HG03520 (cell line): ENCODE data around the gene DNAH11.
A peak's percentile ranks its signal among the peaks of the same experiment; 100 is the strongest.
"Not testable (repeated sequence)": the region's sequence is repeated elsewhere in the genome, so short reads cannot be mapped to it uniquely, and the experiment has no call there.

Source experiments
- ATAC-seq: cut with Tn5 transposase; IDR thresholded peaks from one replicate; pipeline ENCODE4 v1.9.1; 2021; ENCODE audit warnings: mild to moderate bottlenecking, moderate library complexity; ENCODE audit not compliant: unreplicated experiment

DNAH11 gene

GRCh38 chr7:21707566-21707965 lies 164.7 kb downstream of the DNAH11 start:
- ATAC-seq = no peak

DNA sequence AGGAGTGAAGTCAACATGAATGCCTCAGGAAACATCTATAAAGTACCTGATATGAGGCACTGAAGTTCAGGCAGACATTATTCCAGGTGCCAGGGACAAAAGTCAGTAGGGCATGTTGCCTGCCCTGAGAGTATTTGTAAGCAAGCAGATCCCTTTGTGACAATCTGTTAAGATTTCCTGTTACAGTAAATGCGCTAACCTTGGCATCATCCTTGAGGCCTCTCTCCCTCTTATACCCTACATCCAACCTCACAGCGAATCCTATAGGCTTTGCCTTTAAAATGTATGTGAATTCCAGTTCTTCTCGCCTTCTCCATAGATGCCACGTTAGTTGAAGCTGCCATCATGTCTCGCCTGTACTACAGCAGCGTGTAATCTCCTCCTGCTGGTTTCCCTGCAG lies 165.3 kb downstream of the DNAH11 start:
- no peak for ATAC-seq

- no peak for ATAC-seq
Measured at GRCh38 chr7:21717323-21717722, 174.5 kb downstream of the DNAH11 start.

DNA sequence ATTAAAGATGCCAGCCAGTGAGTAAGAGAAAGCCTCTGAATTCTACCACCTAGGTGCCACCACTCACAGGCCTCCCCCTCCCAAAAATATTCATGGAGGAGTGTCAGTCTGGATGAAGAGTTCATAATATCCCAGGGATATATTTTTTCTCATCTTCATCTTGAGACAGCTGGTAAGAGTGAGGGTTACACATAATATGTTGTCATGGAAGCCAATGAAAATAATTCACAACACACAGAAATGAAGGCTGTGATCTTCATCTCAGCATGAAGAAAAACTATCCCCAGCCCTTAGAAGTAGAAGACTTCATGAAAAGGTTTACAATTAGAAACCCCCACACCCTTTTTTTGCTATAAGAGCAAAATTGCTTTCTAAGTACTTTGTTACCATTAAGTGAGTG lies 175.6 kb downstream of the DNAH11 start:
- no peak for ATAC-seq

DNA sequence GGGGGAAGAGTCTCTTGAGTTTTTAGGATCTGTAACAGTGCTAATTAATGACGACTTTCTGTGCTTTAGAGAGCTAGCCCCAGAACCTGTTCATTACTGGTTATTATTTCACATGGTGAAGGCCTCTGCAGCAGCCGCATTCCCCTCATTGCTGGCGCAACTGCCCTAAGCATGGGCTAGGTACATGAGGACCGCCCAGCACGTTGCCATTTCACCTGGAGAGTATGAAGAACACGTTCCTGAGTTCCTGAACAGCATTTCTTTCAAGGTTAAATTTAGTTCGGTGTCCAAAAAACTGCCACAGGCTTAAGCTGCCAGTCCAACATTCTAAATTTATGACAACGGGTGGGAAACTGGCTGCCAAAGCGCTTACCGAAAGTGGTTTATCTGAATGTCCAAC lies 177.0 kb downstream of the DNAH11 start:
- ATAC-seq = no peak

- ATAC-seq = no peak
Measured at GRCh38 chr7:21722371-21722770, 179.5 kb downstream of the DNAH11 start.

GRCh38 chr7:21724562-21724961 lies 181.7 kb downstream of the DNAH11 start:
- no peak for ATAC-seq

DNA sequence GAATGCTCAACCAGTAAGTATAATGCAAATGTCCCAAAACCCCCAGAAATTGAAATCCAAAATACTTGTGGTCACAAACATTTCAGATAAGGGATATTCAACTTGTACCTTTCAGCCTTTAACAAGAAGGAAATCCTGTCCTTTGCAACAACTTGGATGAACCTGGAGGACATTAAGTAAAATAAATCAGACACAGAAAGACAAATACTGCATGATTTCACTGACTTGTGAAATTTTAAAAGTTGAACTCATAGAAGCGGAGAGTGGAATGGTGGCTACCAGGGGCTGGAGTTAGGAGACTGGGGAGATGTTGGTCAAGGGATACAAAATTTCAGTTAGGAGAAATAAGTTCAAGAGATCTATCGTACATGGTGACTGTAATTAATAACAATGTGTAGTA lies 187.6 kb downstream of the DNAH11 start:
- no peak for ATAC-seq

DNA sequence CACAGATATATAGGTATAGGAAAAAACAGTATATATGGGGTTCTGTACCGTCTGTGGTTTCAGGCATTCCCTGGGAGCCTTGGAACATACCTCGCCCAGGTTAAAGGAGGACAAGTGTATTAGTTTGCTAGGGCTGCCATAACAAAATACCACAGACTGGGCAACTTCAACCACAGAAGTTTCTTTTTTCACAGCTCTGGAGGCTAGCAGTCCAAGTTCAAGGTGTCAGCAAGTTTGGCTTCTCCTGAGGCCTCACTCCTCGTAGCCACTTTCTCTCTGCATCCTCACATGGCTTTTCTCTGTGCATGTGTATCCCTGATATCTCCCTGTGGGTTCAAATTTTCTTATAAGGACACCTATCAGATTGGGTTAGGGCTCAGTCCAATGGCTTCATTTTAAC lies 189.1 kb downstream of the DNAH11 start:
- ATAC-seq = no peak

DNA sequence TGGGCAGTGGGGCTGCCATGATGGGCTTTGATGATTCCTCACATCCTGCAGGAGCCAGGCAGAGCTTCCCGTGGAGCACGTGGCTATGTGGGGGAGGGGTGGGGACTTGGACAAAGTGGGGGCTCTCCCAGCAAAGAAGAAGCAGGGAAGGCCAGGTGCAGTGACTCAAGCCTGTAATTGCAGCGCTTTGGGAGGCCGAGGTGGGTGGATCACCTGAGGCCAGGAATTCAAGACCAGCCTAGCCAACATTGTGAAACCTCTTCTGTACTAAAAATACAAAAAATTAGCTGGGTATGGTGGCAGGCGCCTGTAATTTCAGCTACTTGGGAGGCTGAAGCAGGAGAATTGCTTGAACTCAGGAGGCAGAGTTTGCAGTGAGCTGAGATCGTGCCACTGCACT lies 190.1 kb downstream of the DNAH11 start:
- not testable (repeated sequence) for ATAC-seq

GRCh38 chr7:21733837-21734236 lies 191.0 kb downstream of the DNAH11 start:
- ATAC-seq = no peak

DNA sequence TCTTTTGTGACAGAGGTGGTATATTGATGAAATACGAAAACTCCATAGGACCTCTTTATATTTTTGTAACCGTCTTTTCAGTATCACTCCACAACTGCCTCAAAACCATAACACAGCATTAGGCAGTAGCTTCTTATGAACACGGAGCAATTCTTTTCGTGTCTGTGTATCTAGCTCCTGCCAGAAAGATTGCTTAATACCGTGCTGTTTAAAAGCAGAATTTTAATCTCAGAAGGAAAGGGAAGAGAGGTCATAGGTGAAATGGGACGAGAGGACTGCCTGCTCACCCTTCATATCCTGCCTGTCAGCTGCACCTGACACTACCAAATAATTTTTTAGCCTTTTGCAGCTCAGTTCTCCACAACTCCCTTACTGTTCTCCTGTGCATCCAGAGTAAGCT lies 200.7 kb downstream of the DNAH11 start:
- no peak for ATAC-seq

DNA sequence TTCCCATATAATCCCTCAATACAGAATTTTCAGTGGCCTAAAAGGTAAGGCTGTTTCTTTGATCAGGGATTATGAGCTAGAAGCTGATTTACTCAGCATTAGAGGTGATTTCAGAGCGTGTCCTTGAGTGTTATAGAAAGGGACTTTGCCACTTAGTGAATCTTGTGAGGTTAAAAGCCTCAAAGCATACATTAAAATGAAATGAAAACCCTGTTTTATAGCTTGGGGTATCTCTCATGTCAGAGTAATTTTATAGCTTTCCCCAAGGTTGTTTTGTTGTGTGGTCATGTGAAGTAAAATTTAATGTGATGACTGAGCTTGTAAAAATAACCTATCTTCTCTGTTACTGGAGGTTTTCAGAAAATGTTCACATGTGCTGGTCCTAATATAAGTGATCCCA lies 204.1 kb downstream of the DNAH11 start:
- ATAC-seq = no peak

GRCh38 chr7:21747806-21748205 lies 205.0 kb downstream of the DNAH11 start:
- no peak for ATAC-seq

DNA sequence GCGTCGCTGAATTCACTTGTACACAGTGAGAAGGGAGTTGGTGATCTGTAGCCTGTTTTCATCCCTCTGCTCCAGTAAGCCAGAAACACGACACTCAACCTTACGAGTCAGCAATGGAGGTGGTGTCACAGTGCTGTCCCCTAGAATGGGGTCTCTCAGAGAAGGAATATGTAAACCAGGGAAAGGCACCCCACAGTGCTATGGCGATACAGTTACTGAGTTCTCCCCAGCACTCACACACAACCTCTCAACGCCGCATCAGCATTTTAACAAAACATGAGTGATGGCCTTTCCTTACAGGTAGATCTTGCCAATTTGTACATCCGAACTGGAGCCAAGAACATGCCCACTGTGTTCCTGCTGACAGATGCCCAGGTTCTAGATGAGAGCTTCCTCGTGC lies 206.5 kb downstream of the DNAH11 start:
- ATAC-seq = no peak

DNA sequence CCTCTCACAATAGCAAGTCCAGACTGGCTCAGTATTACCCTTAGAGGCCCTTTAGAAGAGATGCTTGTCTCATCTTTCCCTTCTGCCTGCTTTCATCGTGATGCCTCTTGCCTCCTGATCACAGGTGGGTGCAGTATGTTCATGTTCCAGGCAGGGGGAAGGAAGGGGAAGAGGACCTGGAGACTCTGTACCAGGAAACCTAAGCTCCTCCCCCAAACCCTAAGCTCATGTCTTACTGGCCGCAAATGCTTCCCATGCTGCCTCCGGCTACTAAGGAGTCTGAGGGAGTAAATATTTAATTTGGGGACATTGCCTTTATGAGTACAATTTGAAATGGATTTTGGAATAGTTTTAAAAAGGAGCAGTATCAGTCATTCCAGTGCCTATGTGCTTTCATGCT lies 210.2 kb downstream of the DNAH11 start:
- ATAC-seq = no peak

GRCh38 chr7:21754963-21755362 lies 212.1 kb downstream of the DNAH11 start:
- ATAC-seq = no peak

DNA sequence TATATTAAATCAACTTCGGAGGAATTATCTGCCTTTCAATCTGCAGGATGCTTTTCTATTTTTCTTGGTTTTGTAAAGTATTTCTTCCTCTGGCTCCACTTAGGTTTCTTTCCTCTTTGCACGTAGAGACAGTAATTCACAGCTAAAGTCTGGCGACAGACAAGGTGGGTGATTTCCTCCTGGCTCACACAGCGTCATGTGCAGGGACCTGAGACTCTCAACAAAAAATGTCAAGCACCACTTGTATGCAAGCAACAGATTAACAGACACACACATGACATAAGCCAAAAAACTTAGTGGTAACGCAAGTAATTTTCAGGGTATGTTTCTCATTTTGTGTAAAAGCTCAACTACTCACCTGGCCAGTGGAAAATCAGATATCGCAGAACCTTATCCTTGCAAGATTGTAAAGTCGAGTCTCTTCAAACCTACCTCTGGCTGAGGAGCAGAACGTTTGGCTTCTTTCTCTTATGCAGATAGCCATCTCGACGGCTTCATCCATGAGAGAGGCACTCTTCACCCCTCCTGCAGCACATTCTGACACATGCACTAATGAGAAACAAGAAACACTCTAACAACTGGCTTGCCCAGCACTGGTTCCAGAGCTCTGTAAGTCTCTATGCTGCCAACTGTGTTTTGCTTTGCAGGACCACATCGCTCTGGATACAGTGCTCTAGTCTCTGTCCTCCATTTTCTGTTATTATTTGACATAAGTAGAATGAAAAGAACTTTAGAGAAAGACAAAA lies 214.9 kb downstream of the DNAH11 start:
- no peak for ATAC-seq

GRCh38 chr7:21758286-21758685 lies 215.4 kb downstream of the DNAH11 start:
- no peak for ATAC-seq

DNA sequence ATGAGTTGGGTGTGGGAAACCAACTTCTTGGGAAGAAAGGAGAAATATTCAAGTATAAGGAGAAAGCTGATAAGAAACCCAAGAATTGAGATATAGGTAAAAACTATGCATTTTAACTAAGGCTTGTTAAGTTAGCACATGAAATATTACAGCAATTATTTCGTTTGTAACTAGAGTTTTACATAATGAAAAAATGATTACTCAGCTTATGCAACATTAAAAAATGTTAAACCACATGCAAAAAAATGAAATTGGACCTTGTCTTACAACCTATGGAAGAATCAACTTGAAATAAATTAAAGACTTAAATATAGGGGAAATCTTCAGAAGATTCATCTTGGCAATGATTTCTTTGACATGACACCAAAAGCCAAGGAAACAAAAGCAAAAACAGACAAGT lies 219.6 kb downstream of the DNAH11 start:
- no peak for ATAC-seq

DNA sequence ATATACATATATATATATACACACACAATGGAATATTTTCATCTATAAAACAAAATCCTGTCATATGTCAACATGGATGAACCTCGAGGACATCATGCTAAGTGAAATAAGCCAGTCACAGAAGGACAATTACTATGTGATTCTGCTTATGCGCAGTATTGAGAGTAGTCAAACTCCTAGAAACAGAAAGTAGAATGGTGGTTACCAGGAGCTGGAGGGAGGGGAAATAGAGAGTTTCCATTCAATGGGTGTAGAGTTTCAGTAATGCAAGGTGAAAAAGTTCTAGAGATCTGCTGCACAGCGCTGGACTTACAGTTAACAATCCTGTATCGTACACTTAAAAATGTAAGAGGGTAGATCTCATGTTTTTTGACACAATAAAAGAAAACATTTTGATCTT lies 221.0 kb downstream of the DNAH11 start:
- no peak for ATAC-seq

GRCh38 chr7:21766218-21766617 lies 223.4 kb downstream of the DNAH11 start:
- ATAC-seq = no peak

DNA sequence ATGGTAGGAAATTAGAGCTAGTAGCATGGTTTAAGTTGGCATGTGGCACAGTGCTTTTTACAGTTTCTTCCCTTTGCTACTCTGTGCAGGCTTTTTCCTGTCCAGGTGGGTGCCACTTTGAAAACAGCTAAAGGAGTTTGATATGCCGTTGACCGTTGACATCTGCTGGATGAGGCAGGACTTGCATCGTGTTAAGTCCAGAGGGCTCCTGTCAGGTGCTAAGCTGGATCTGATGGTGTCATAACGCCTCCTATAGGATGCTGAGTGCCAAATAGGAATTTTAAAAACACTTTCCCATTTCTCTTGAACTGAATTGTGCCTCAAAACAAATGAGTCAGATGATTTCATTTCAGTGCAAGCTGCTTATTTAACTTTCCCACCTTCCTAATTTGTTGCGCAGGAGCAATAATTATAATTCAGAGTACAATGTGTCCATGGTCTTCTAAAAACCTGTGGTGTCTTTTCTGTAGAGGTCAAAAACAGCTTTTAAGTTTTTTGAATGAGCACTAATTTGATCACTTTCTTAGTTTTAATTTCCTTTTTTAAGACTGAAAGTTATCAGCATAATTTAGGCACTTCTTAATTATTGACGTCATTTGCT lies 224.6 kb downstream of the DNAH11 start:
- peak; percentile 75 for ATAC-seq
